Astrocyte (in vitro differentiated cells and primary cell): ENCODE results near the gene CPA4. TPM values are rescaled to one million over a fixed set of nuclear protein-coding genes. Genes with fewer than 3 reads are reported as not detected.

Source experiments
- DNase-seq: peaks from one replicate; pipeline ENCODE4 v3.0.0-alpha.2; 2010; ENCODE audit warnings: low read depth
- FAIRE-seq: peaks from 2 replicates; lab custom pipeline; 2011; peaks lifted over from hg19 to GRCh38; lab: Jason Lieb, UNC
- H2AFZ ChIP-seq: 2 replicates; pipeline ENCODE4 v1.6.0; 2012; ENCODE audit warnings: low read depth, low read length, inconsistent platforms
- H3K27ac ChIP-seq: 2 replicates; pipeline ENCODE4 v1.5.1; 2011; ENCODE audit warnings: low read depth, low read length, inconsistent platforms
- H3K27me3 ChIP-seq: 2 replicates; pipeline ENCODE4 v1.6.0; 2011; ENCODE audit warnings: low read length, inconsistent platforms; ENCODE audit not compliant: insufficient read depth
- H3K36me3 ChIP-seq: 2 replicates; pipeline ENCODE4 v1.5.1; 2011; ENCODE audit warnings: low read length, inconsistent platforms; ENCODE audit not compliant: insufficient read depth
- H3K4me1 ChIP-seq: 2 replicates; pipeline ENCODE4 v1.5.1; 2011; ENCODE audit warnings: low read length, inconsistent platforms; ENCODE audit not compliant: insufficient read depth
- H3K4me2 ChIP-seq: 2 replicates; pipeline ENCODE4 v1.6.0; 2012; ENCODE audit warnings: low read length, inconsistent platforms
- H3K4me3 ChIP-seq: 2 replicates; pipeline ENCODE4 v1.5.1; 2011; ENCODE audit warnings: low read depth, mild to moderate bottlenecking, low read length, inconsistent platforms; ENCODE audit not compliant: insufficient read depth
- H3K79me2 ChIP-seq: 2 replicates; pipeline ENCODE4 v1.6.0; 2012; ENCODE audit warnings: mild to moderate bottlenecking, low read length, inconsistent platforms; ENCODE audit not compliant: insufficient read depth
- H3K9ac ChIP-seq: 2 replicates; pipeline ENCODE4 v1.6.0; 2012; ENCODE audit warnings: mild to moderate bottlenecking, low read length, inconsistent platforms
- H3K9me3 ChIP-seq: 2 replicates; pipeline ENCODE4 v1.5.1; 2012; ENCODE audit warnings: low read depth, mild to moderate bottlenecking, low read length, inconsistent platforms; ENCODE audit not compliant: insufficient read depth
- H4K20me1 ChIP-seq: 2 replicates; pipeline ENCODE4 v1.6.0; 2012; ENCODE audit warnings: low read length, inconsistent platforms; ENCODE audit not compliant: insufficient read depth
- H3K27ac Mint-ChIP-seq: one replicate; pipeline ENCODE4 v1.8.0; 2021; ENCODE audit warnings: mild to moderate bottlenecking, mixed read lengths; ENCODE audit not compliant: unreplicated experiment
- H3K27me3 Mint-ChIP-seq: one replicate; pipeline ENCODE4 v1.8.0; 2021; ENCODE audit warnings: low read depth, mixed read lengths; ENCODE audit not compliant: unreplicated experiment
- H3K36me3 Mint-ChIP-seq: one replicate; pipeline ENCODE4 v1.8.0; 2021; ENCODE audit warnings: low read depth, mixed read lengths; ENCODE audit not compliant: unreplicated experiment
- H3K4me1 Mint-ChIP-seq: one replicate; pipeline ENCODE4 v1.8.0; 2021; ENCODE audit warnings: low read depth, mixed read lengths; ENCODE audit not compliant: unreplicated experiment
- H3K4me3 Mint-ChIP-seq: one replicate; pipeline ENCODE4 v1.8.0; 2021; ENCODE audit warnings: mild to moderate bottlenecking, moderate library complexity, mixed read lengths; ENCODE audit not compliant: unreplicated experiment
- H3K9me3 Mint-ChIP-seq: one replicate; pipeline ENCODE4 v1.8.0; 2021; ENCODE audit warnings: mild to moderate bottlenecking, mixed read lengths; ENCODE audit not compliant: unreplicated experiment
- CTCF ChIP-seq: IDR thresholded peaks from 2 replicates; pipeline ENCODE4 v1.5.1; 2011; ENCODE audit warnings: low read depth, mild to moderate bottlenecking, inconsistent platforms, low read length, moderate library complexity; ENCODE audit not compliant: insufficient read depth
- EZH2 ChIP-seq: IDR thresholded peaks from 2 replicates; pipeline ENCODE4 v1.6.1; 2012; ENCODE audit warnings: mild to moderate bottlenecking, low read length, inconsistent platforms; ENCODE audit not compliant: insufficient read depth
- total RNA-seq: library from RNA; stranded (reverse); gene quantifications from 2 replicates; pipeline ENCODE4 v1.2.1, GENCODE V29; 2021

Gene CPA4
- total RNA-seq, 1 donor from 2014 or later, result 111 TPM

- no peak overlapping the region for H2AFZ ChIP-seq
- Mint-ChIP-seq H3K27ac (no peak overlapping the region), H3K36me3 (peaks cover 34% of the 10 kb centered on the region), H3K27me3 (no peaks in the 10 kb centered on the region), H3K4me3 (no peak overlapping the region), H3K4me1 (no peaks in the 10 kb centered on the region), H3K9me3 (peaks cover 3% of the 10 kb centered on the region)
- no peak for DNase-seq
- TF ChIP-seq EZH2 (no peak), CTCF (no peak)
- no peak for FAIRE-seq
- H3K27me3 ChIP-seq, result no peaks in the 10 kb centered on the region
- H4K20me1 ChIP-seq, result no peaks in the 10 kb centered on the region
- H3K79me2 ChIP-seq, result no peaks in the 10 kb centered on the region
- H3K4me2 ChIP-seq, result no peak overlapping the region
- no peak overlapping the region for H3K27ac ChIP-seq
- H3K4me1 ChIP-seq, result no peaks in the 10 kb centered on the region
- no peaks in the 10 kb centered on the region for H3K9me3 ChIP-seq
- no peak overlapping the region for H3K9ac ChIP-seq
- no peak overlapping the region for H3K4me3 ChIP-seq
- peaks cover 54% of the 10 kb centered on the region for H3K36me3 ChIP-seq
Observed at GRCh38 chr7:130302649-130303048, 9.7 kb downstream of the CPA4 start.

DNA sequence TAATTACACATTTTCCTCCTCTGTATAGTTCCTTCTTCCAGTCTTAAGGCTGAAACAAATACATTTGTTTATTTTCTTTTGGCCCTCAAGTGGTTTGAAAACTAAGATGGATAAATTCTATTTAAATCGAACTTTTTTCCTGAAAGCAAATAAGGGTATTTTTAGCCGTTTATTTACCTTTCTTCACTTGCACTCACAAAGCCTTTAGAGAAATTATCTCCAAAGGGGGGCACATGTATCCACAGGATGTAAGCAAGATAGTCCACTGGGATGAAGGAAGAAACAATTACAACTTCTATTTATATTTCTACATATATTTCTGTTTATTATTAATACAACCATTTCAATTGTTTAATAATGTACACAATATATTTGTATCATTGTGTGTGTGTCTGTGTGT, 10.2 kb downstream of the CPA4 start:
- H3K27me3 Mint-ChIP-seq, result no peaks in the 10 kb centered on the region
- H2AFZ ChIP-seq, result no peak overlapping the region

More for the DNA sequence above, 10.2 kb downstream of the CPA4 start:
- Mint-ChIP-seq H3K27ac (no peak overlapping the region), H3K4me3 (no peak overlapping the region), H3K9me3 (peaks cover 3% of the 10 kb centered on the region), H3K4me1 (no peaks in the 10 kb centered on the region), H3K36me3 (peaks cover 34% of the 10 kb centered on the region)
- H3K27ac ChIP-seq, result no peak overlapping the region
- DNase-seq (no peak), FAIRE-seq (no peak)
- no peak overlapping the region for H3K9ac ChIP-seq
- no peaks in the 10 kb centered on the region for H3K9me3 ChIP-seq
- no peak overlapping the region for H3K4me3 ChIP-seq
- no peaks in the 10 kb centered on the region for H4K20me1 ChIP-seq
- H3K36me3 ChIP-seq, result peaks cover 59% of the 10 kb centered on the region
- no peak overlapping the region for H3K4me2 ChIP-seq
- no peaks in the 10 kb centered on the region for H3K27me3 ChIP-seq
- no peaks in the 10 kb centered on the region for H3K4me1 ChIP-seq
- TF ChIP-seq EZH2 (no peak), CTCF (no peak)
- H3K79me2 ChIP-seq, result no peaks in the 10 kb centered on the region
